ENCODE data around the gene ERG. TPM values are rescaled to one million over a fixed set of nuclear protein-coding genes. Genes with fewer than 3 reads are reported as not detected.
A peak's percentile ranks its signal among the peaks of the same experiment; 100 is the strongest.

ERG gene
- total and polyA plus RNA-seq, 4 donors = 8.6 to 30.3 (median 21.0) TPM

GRCh38 chr21:38470755-38471154 lies 27.5 kb downstream of the ERG start:
- 45 to 47% methylated on average over 3 of the region's 3 CpGs for WGBS, 2 donors
- no peak for ATAC-seq (ENCODE audit: insufficient read depth, low FRiP score)
- H3K9me3 ChIP-seq (ENCODE audit: control insufficient read depth in 4 of 4, insufficient read depth in 3 of 4, low read length in 3 of 4) = peaks cover 0 to 3% (median 0%) of the 10 kb centered on the region in 4 donors
- H3K36me3 ChIP-seq (ENCODE audit: control insufficient read depth in 4 of 4, insufficient read depth in 4 of 4, low read length in 4 of 4) = peaks cover 0 to 1% (median 0%) of the 10 kb centered on the region in 4 donors
- H3K27me3 ChIP-seq (ENCODE audit: control insufficient read depth in 3 of 3, insufficient read depth in 3 of 3, low read length in 2 of 3) = peaks cover 0 to 12% (median 0%) of the 10 kb centered on the region in 3 donors
- no peak for TF ChIP-seq CTCF (IDR thresholded peaks at IDR 0.05; ENCODE audit: control extremely low read depth, extremely low read depth)
- peaks cover 0 to 12% (median 0%) of the 10 kb centered on the region in 5 donors for H3K4me1 ChIP-seq (ENCODE audit: control insufficient read depth in 5 of 5, insufficient read depth in 5 of 5, low read length in 5 of 5)
- DNase-seq = no peak
- no peak overlapping the region for H3K9ac ChIP-seq (ENCODE audit: insufficient read depth in 1 of 2, low read length in 2 of 2)
- no peak overlapping the region for H3K27ac ChIP-seq (ENCODE audit: low read depth in 1 of 2, low read length in 1 of 2)
- no peak overlapping the region for H3K4me3 ChIP-seq

GRCh38 chr21:38469642-38470041 lies 28.6 kb downstream of the ERG start:
- no peak for TF ChIP-seq CTCF (IDR thresholded peaks at IDR 0.05; ENCODE audit: control extremely low read depth, extremely low read depth)
- Histone ChIP-seq H3K4me3 (peak overlapping the region; percentile 21), H3K27ac (ENCODE audit: low read depth in 1 of 2, low read length in 1 of 2) (no peak overlapping the region), H3K4me1 (ENCODE audit: control insufficient read depth in 5 of 5, insufficient read depth in 5 of 5, low read length in 5 of 5) (peaks cover 0 to 7% (median 0%) of the 10 kb centered on the region in 5 donors), H3K27me3 (ENCODE audit: control insufficient read depth in 3 of 3, insufficient read depth in 3 of 3, low read length in 2 of 3) (peaks cover 0 to 5% (median 0%) of the 10 kb centered on the region in 3 donors), H3K36me3 (ENCODE audit: control insufficient read depth in 4 of 4, insufficient read depth in 4 of 4, low read length in 4 of 4) (peaks cover 0 to 1% (median 0%) of the 10 kb centered on the region in 4 donors), H3K9ac (ENCODE audit: insufficient read depth in 1 of 2, low read length in 2 of 2) (no peak overlapping the region), H3K9me3 (ENCODE audit: control insufficient read depth in 4 of 4, insufficient read depth in 3 of 4, low read length in 3 of 4) (peaks cover 0 to 3% (median 0%) of the 10 kb centered on the region in 4 donors)
- no peak for ATAC-seq (ENCODE audit: insufficient read depth, low FRiP score)
- 42 to 57% methylated on average over 1 of the region's 1 CpG for WGBS, 2 donors
- DNase-seq = no peak

- no peak for TF ChIP-seq CTCF (IDR thresholded peaks at IDR 0.05; ENCODE audit: control extremely low read depth, extremely low read depth)
- Histone ChIP-seq H3K27ac (ENCODE audit: low read depth in 1 of 2, low read length in 1 of 2) (no peak overlapping the region), H3K36me3 (ENCODE audit: control insufficient read depth in 4 of 4, insufficient read depth in 4 of 4, low read length in 4 of 4) (peaks cover 0 to 1% (median 0%) of the 10 kb centered on the region in 4 donors), H3K9ac (ENCODE audit: insufficient read depth in 1 of 2, low read length in 2 of 2) (no peak overlapping the region), H3K4me3 (no peak overlapping the region), H3K4me1 (ENCODE audit: control insufficient read depth in 5 of 5, insufficient read depth in 5 of 5, low read length in 5 of 5) (peaks cover 0 to 5% (median 0%) of the 10 kb centered on the region in 5 donors), H3K27me3 (ENCODE audit: control insufficient read depth in 3 of 3, insufficient read depth in 3 of 3, low read length in 2 of 3) (peaks cover 0 to 5% (median 0%) of the 10 kb centered on the region in 3 donors), H3K9me3 (ENCODE audit: control insufficient read depth in 4 of 4, insufficient read depth in 3 of 4, low read length in 3 of 4) (peaks cover 0 to 3% (median 0%) of the 10 kb centered on the region in 4 donors)
- ATAC-seq (ENCODE audit: insufficient read depth, low FRiP score) (no peak), DNase-seq (no peak)
- 73 to 84% methylated on average over 4 of the region's 4 CpGs for WGBS, 2 donors
Measured at GRCh38 chr21:38468989-38469388, 29.3 kb downstream of the ERG start.

GRCh38 chr21:38467911-38468310 lies 30.4 kb downstream of the ERG start:
- H3K4me3 ChIP-seq = no peak overlapping the region
- 56 to 71% methylated on average over 4 of the region's 4 CpGs for WGBS, 2 donors
- H3K27ac ChIP-seq (ENCODE audit: low read depth in 1 of 2, low read length in 1 of 2) = no peak overlapping the region
- H3K27me3 ChIP-seq (ENCODE audit: control insufficient read depth in 3 of 3, insufficient read depth in 3 of 3, low read length in 2 of 3) = no peaks in the 10 kb centered on the region
- peaks cover 0 to 3% (median 0%) of the 10 kb centered on the region in 4 donors for H3K9me3 ChIP-seq (ENCODE audit: control insufficient read depth in 4 of 4, insufficient read depth in 3 of 4, low read length in 3 of 4)
- H3K36me3 ChIP-seq (ENCODE audit: control insufficient read depth in 4 of 4, insufficient read depth in 4 of 4, low read length in 4 of 4) = peaks cover 0 to 1% (median 0%) of the 10 kb centered on the region in 4 donors
- ATAC-seq (ENCODE audit: insufficient read depth, low FRiP score) = no peak
- H3K9ac ChIP-seq (ENCODE audit: insufficient read depth in 1 of 2, low read length in 2 of 2) = no peak overlapping the region
- no peak for DNase-seq
- no peak for TF ChIP-seq CTCF (IDR thresholded peaks at IDR 0.05; ENCODE audit: control extremely low read depth, extremely low read depth)
- H3K4me1 ChIP-seq (ENCODE audit: control insufficient read depth in 5 of 5, insufficient read depth in 5 of 5, low read length in 5 of 5) = peaks cover 0 to 5% (median 0%) of the 10 kb centered on the region in 5 donors
